GM18870 (cell line): ENCODE measurements around the gene UQCRC2.
"Not testable (repeated sequence)": the region's sequence is repeated elsewhere in the genome, so short reads cannot be mapped to it uniquely, and the experiment has no call there.

Source experiments
- ATAC-seq: cut with Tn5 transposase; IDR thresholded peaks from one replicate; pipeline ENCODE4 v1.9.1; 2021; ENCODE audit warnings: moderate library complexity; ENCODE audit not compliant: unreplicated experiment

UQCRC2 gene

GRCh38 chr16:21980032-21980431 lies 26.9 kb downstream of the UQCRC2 start:
- no peak for ATAC-seq

DNA sequence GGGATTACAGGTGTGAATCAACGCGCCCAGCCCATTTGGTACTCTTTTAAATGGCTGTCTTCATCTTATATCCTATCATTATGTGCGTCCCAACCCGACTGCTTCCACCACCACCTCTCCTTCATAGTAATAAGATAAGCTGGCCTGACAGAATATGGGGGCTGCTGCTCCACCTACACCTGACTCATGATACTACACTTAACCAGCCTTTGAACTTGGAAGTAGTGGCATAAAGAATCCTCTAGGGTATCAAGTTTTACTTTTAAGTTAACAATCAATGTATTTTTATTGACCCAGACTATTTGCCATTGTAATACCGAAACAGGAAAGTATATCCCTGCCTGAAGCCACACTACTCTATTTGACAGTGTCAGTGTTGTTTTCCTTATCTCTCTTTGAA lies 28.9 kb downstream of the UQCRC2 start:
- no peak for ATAC-seq

- no peak for ATAC-seq
Observed at GRCh38 chr16:21984062-21984461, 30.9 kb downstream of the UQCRC2 start.

DNA sequence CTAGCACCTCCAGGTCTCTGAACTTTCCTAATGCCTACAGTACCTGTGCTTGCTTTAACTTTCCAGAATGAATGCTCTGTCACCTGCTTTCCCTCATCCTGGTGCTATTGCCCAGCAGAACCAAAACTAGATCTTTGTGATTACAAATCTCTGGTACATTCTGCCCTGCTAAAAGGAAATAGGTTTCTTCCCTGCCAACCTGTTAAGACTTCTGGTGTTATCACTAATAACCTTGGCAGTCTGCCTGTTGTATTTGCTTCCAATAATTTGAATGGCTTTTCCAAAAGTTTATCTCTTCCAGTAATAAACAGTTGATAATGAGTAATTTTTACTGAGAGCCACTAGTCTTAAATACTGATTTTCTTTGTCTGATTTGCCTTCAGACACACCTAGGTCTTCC lies 32.4 kb downstream of the UQCRC2 start:
- ATAC-seq: no peak

DNA sequence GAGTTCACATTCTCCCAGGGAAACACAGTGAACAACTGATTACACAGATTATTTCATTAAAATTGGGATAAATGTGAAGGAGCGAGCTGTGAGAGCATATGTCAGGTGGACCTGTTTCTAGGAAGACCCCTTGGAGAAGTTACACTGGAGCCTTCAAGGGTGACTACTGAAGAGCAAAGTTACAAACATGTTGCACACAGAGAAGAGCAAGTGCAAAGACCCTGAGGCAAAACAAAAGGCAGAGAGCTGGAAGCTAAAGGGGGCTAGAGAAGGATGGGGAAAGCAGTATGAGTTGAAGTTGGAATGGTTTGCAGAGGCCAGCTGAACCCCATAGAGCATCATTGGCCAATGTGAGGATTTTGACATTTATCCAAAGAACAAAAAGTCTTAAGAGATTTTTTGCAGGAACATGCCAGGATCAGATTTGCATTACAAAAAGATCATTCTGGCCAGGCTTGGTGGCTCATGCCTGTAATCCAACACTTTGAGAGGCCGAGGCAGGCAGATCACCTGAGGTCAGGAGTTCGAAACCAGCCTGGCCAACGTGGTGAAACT lies 33.6 kb downstream of the UQCRC2 start:
- ATAC-seq: no peak

DNA sequence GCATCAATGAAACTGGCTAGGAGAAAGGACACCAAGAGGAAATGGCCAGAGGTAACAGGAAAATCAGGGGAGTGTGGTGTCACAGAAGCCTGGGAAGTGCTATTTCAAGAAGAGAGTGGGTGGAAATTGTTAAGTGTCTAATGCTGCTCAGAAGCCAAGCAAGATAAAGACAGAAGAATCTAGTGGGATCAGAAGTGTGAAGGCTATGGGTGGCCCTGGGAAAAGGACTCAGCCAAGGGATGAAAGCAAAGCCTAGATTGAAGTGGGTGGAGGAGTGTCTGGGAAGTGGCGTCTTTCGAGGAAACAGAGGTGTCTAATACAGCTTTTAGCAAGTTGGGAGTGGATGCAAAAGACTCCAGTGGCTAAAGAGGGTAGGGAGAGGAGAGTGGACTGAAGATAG lies 34.3 kb downstream of the UQCRC2 start:
- no peak for ATAC-seq

DNA sequence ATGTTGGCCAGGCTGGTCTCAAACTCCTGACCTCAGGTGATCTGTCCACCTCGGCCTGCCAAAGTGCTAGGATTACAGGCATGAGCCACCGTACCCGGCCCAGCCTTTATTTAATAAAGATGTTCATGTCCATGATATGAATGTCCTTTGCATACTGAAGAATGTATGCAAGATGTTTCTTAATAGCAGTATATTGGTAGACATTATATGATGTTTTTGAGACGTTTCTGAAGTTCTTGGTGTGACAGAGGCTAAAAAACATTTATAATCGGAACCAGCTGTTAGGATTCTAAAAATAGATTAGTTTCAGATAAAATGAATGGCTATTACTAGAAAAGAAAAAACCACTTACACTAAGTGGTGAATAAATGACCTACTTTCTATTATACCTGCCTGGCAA lies 36.0 kb downstream of the UQCRC2 start:
- no peak for ATAC-seq

GRCh38 chr16:21989751-21990150 lies 36.6 kb downstream of the UQCRC2 start:
- no peak for ATAC-seq

DNA sequence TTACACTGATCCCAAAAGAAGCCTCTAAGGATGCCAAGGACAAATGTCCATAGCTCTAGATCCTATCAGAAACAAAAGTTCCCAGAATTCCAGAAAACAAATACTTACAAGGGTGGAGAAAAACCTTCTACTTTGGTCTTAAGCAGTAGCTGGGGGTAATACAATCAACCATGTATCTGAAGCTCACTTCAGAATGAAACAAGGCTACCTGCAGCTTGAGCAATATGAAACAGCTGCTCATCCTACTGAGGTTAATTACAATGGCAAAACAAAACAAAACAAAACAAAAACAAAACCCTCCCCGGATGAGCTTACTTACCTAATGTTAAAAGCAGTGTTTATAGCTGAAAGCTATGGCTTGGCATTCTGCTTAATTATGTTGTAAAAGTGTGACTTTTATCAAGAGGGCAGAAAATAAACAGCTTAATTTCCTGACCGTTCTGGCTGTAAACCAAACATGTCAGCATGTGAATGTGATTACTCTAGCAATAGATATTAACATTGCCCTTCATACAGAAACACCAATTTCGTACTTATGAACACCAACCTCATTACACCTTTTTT lies 37.3 kb downstream of the UQCRC2 start:
- no peak for ATAC-seq

DNA sequence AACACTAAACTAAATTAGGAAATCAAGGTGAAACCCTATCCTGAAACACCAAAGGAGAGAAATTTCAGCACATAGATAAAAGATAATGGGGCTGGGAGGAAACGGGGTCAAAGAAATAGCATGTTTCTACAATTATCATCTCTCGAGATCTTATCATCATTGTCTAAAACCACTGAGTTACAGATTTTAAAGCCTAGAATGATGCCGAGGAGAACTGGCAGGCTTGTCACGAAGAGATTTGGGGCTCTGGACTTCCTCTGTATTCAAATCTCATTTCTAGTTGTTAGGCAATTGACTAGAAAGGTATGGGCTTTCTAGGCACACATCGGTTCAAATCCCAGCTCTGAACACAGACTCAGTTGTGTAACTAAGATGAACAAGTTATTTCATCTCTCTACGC lies 38.5 kb downstream of the UQCRC2 start:
- no peak for ATAC-seq

GRCh38 chr16:21994856-21995465 lies 41.8 kb downstream of the UQCRC2 start:
- no peak for ATAC-seq

GRCh38 chr16:21996923-21997696 lies 43.9 kb downstream of the UQCRC2 start:
- ATAC-seq: no peak

- ATAC-seq: no peak
Observed at GRCh38 chr16:21997697-21998480, 44.7 kb downstream of the UQCRC2 start.

GRCh38 chr16:22001591-22001990 lies 48.4 kb downstream of the UQCRC2 start:
- no peak for ATAC-seq

DNA sequence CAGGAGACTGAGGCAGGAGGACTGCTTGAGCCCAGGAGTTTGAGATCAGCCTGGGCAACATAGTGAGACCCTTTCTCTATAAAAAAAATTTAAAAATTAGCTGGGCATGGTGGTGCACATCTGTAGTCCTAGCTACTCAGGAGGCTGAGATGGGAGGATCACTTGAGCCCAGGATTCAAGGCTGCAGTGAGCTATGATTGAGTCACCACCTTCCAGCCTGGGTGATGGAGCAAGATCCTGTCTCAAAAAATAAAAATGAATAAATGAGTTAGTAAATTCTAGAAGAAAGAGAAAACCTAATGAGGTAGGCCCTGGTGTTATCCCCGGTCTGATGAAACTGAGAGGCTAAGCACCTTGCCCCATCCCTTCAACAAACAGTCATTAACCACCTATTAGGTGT lies 48.9 kb downstream of the UQCRC2 start:
- ATAC-seq: not testable (repeated sequence)

GRCh38 chr16:22003195-22003594 lies 50.0 kb downstream of the UQCRC2 start:
- no peak for ATAC-seq

DNA sequence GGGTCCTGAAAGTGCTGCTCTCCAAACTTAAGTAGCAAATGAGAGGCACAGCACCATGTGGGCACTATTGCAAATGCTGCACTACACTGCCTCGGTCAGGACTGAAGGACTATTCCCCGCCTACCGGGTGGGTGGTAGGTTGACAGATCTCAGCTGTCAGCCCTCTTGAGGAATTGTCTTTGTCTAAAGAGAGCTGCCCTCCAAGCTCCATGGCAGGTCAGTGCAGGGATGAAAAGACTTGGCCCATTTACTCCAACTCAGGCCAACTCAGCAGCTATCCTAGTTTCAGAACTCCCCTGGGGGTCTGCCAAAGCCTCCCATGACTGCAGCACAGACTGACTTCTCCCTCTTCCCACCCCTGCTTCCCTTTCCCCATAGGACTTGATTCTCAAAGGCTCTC lies 51.2 kb downstream of the UQCRC2 start:
- ATAC-seq: no peak

DNA sequence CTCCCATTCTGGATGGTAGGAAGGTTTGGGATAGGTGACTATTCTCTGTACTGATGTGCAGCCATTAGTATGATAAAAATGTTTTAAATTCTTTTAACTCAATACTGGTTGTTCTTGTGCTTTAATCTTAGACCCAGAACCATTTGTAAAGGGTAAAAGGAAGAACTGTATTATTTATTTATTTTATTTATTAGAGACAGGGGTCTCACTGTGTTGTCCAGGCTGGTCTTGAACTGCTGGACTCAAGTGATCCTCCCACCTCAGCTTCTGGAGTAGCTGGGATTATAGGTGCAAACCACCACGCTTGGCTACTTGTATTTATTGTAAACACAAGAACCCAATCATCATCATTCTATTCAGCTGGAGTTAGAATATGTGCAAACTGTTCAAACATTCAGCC lies 52.6 kb downstream of the UQCRC2 start:
- ATAC-seq: no peak

DNA sequence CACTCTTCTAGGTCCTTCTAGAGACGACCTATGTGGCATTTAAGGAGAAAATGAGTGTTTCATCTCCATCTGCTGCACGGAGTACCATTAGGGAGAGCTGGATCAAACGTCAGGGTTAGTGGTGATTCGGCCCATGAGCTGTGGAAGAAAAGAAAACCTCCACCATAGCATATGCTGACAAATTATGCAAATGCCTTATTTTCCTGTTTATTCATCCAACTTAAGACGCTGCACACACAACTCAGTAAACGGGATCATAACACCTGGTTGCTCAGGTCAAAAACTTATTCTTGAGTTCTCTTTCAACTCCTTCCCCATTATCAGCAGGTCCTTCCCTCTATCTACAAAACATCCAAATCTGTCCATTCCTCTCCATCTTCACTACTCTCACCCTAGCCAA lies 53.5 kb downstream of the UQCRC2 start:
- ATAC-seq: no peak

- ATAC-seq: no peak
Observed at GRCh38 chr16:22007159-22007508, 54.0 kb downstream of the UQCRC2 start.

- no peak for ATAC-seq
Observed at GRCh38 chr16:22007509-22008214, 54.5 kb downstream of the UQCRC2 start, which contains the start of gene MOSMO. Gene MOSMO (plus strand): TSS chr16:22008111. CDS start chr16:22008302, 191 bp downstream.
